Smooth muscle cell (in vitro differentiated cells): ENCODE measurements around the gene ASAP3. TPM values are rescaled to one million over a fixed set of nuclear protein-coding genes. Genes with fewer than 3 reads are reported as not detected.

Experiments used
- DNase-seq: peaks from one replicate; lab custom pipeline; 2025; ENCODE audit not compliant: unreplicated experiment; lab: John Stamatoyannopoulos, UW
- H2AFZ ChIP-seq: fragments of 200-600 bp; sonication (generic); 2 replicates; pipeline ENCODE4 v1.6.0; 2016; ENCODE audit warnings: antibody characterized with exemption, low read depth, mild to moderate bottlenecking
- H3F3A ChIP-seq: fragments of 200-600 bp; sonication (generic); 2 replicates; pipeline ENCODE4 v1.6.0; 2017; ENCODE audit warnings: antibody characterized with exemption, low read depth
- H3K27ac ChIP-seq: fragments of 200-600 bp; sonication (generic); 2 replicates; pipeline ENCODE4 v1.5.1; 2016; ENCODE audit warnings: low read depth, mild to moderate bottlenecking
- H3K27me3 ChIP-seq: fragments of 200-600 bp; sonication (generic); 2 replicates; pipeline ENCODE4 v1.6.1; 2016; ENCODE audit warnings: low read depth, mild to moderate bottlenecking
- H3K36me3 ChIP-seq: fragments of 200-600 bp; sonication (generic); 2 replicates; pipeline ENCODE4 v1.5.1; 2016; ENCODE audit warnings: low read depth
- H3K4me1 ChIP-seq: fragments of 200-600 bp; sonication (generic); 2 replicates; pipeline ENCODE4 v1.5.1; 2016; ENCODE audit warnings: low read depth
- H3K4me2 ChIP-seq: fragments of 200-600 bp; sonication (generic); 2 replicates; pipeline ENCODE4 v1.6.0; 2016; ENCODE audit warnings: mild to moderate bottlenecking
- H3K4me3 ChIP-seq: fragments of 200-600 bp; sonication (generic); 2 replicates; pipeline ENCODE4 v1.5.1; 2016; ENCODE audit warnings: mild to moderate bottlenecking
- H3K79me2 ChIP-seq: fragments of 200-600 bp; sonication (generic); 2 replicates; pipeline ENCODE4 v1.6.0; 2016; ENCODE audit warnings: low read depth, mild to moderate bottlenecking
- H3K9ac ChIP-seq: fragments of 200-600 bp; sonication (generic); 2 replicates; pipeline ENCODE4 v1.6.0; 2016; ENCODE audit warnings: low read depth
- H3K9me3 ChIP-seq: fragments of 200-600 bp; sonication (generic); replicated peaks from 2 replicates; pipeline ENCODE4 v1.5.1; 2016; ENCODE audit warnings: low read depth
- H4K20me1 ChIP-seq: fragments of 200-600 bp; sonication (generic); 2 replicates; pipeline ENCODE4 v1.6.0; 2016; ENCODE audit warnings: low read depth
- WGBS: methylation state at CpG from one replicate; pipeline ENCODE4 v1.1.7; 2016; ENCODE audit warnings: low lambda C conversion rate; 5-methylcytosine and 5-hydroxymethylcytosine counted together
- polyA plus RNA-seq: library from polyadenylated mRNA; unstranded; fragments of >200 nt; fragmentation: Nextera tagmentation; extraction: Ambion mirVana; gene quantifications from 2 replicates; pipeline ENCODE4 v1.2.1, GENCODE V29; 2016
- total RNA-seq: library from RNA; depleted of rRNA; stranded (reverse); fragments of >200 nt; gene quantifications from 2 replicates; pipeline ENCODE4 v1.2.3, GENCODE V29; 2014
- TF ChIP-seq, protein P1 (sequence below): fragments of 200-600 bp; sonication (generic); IDR thresholded peaks from 2 replicates; pipeline ENCODE4 v1.5.1; 2017; ENCODE audit warnings: borderline replicate concordance, mild to moderate bottlenecking, antibody characterized with exemption; ENCODE audit not compliant: insufficient read depth, poor library complexity, severe bottlenecking

The ASAP3 gene
- total and polyA plus RNA-seq, 2 experiments from 2014 or later, result 16.3 to 28.9 TPM

DNA sequence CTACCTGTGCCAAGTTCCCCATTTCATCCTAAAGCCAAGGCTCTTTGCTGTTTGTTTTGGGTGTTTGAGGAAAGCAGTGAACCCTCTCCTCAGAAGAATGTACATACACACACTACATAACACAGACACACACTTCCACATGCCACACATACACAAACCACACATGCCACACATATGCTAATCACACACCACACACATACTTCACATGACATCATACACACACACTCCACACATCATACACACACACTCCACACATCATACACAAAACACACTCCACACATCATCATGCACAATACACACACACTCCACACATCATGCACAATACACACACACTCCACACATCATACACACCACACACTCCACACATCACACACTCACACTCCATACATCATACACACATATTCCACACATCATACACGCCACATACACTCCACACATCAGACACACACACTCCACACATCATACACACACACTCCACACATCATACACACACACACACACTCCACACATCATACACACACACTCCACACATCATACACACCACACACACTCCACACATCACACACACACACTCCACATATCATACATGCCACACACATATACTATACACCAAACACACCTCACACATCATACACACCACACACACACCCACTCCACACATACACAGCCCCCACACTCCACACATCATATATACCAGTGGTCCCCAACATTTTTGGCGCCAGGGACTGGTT lies 91.7 kb downstream of the ASAP3 start:
- Histone ChIP-seq H3K4me3 (no peak overlapping the region), H3K9me3 (no peaks in the 10 kb centered on the region), H3K9ac (no peak overlapping the region), H3F3A (peaks cover 9% of the 10 kb centered on the region), H3K27me3 (no peaks in the 10 kb centered on the region), H3K79me2 (no peaks in the 10 kb centered on the region), H2AFZ (no peak overlapping the region), H3K4me1 (peaks cover 5% of the 10 kb centered on the region), H3K4me2 (no peak overlapping the region), H3K36me3 (no peaks in the 10 kb centered on the region), H4K20me1 (no peaks in the 10 kb centered on the region), H3K27ac (no peak overlapping the region)
- WGBS, result 53% methylated on average over 2 of the region's 2 CpGs
- TF ChIP-seq, protein P1, sequence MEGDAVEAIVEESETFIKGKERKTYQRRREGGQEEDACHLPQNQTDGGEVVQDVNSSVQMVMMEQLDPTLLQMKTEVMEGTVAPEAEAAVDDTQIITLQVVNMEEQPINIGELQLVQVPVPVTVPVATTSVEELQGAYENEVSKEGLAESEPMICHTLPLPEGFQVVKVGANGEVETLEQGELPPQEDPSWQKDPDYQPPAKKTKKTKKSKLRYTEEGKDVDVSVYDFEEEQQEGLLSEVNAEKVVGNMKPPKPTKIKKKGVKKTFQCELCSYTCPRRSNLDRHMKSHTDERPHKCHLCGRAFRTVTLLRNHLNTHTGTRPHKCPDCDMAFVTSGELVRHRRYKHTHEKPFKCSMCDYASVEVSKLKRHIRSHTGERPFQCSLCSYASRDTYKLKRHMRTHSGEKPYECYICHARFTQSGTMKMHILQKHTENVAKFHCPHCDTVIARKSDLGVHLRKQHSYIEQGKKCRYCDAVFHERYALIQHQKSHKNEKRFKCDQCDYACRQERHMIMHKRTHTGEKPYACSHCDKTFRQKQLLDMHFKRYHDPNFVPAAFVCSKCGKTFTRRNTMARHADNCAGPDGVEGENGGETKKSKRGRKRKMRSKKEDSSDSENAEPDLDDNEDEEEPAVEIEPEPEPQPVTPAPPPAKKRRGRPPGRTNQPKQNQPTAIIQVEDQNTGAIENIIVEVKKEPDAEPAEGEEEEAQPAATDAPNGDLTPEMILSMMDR, result no peak
- no peak for DNase-seq

GRCh38 chr1:23389837-23390321 lies 94.1 kb downstream of the ASAP3 start:
- no peak overlapping the region for H2AFZ ChIP-seq
- H3K9ac ChIP-seq, result no peak overlapping the region
- H3K4me1 ChIP-seq, result peaks cover 1% of the 10 kb centered on the region
- no peak for DNase-seq
- no peak overlapping the region for H3K4me3 ChIP-seq
- no peaks in the 10 kb centered on the region for H3K79me2 ChIP-seq
- no peaks in the 10 kb centered on the region for H3K9me3 ChIP-seq
- 76% methylated on average over 9 of the region's 9 CpGs for WGBS
- H3K27me3 ChIP-seq, result no peaks in the 10 kb centered on the region
- H4K20me1 ChIP-seq, result no peaks in the 10 kb centered on the region
- H3F3A ChIP-seq, result peaks cover 1% of the 10 kb centered on the region
- no peaks in the 10 kb centered on the region for H3K36me3 ChIP-seq
- no peak overlapping the region for H3K27ac ChIP-seq
- no peak overlapping the region for H3K4me2 ChIP-seq
- TF ChIP-seq, protein P1, result no peak

DNA sequence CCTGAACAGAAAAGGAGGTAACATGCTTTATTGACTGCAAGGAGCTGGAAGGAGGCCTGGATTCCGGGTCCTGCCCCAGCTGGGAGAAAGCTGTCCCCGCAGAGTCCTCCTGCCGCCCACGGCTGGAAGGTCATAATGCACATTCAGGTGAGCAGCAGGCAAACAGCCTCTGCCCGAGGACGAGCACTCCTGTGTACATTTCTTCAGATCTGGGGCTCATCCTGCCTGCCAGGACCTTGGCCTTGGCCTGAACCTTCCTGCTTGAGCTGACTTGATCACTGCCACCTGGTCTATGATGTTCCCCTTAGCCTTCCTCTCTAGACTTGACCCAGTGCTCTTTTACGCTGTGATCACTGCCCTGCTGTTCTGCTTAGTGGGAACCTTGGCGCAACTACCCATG lies 96.5 kb downstream of the ASAP3 start:
- H3K36me3 ChIP-seq, result no peaks in the 10 kb centered on the region
- H3K4me1 ChIP-seq, result no peaks in the 10 kb centered on the region
- no peak overlapping the region for H3K27ac ChIP-seq
- H4K20me1 ChIP-seq, result no peaks in the 10 kb centered on the region
- no peaks in the 10 kb centered on the region for H3K9me3 ChIP-seq
- WGBS, result 95% methylated on average over 8 of the region's 8 CpGs
- no peak overlapping the region for H3K9ac ChIP-seq
- no peaks in the 10 kb centered on the region for H3K27me3 ChIP-seq
- H2AFZ ChIP-seq, result no peak overlapping the region
- TF ChIP-seq, protein P1, result no peak
- DNase-seq, result no peak
- H3K4me3 ChIP-seq, result no peak overlapping the region
- H3K4me2 ChIP-seq, result no peak overlapping the region
- no peaks in the 10 kb centered on the region for H3K79me2 ChIP-seq
- H3F3A ChIP-seq, result no peaks in the 10 kb centered on the region
